AG04450 (cell line): Measurements from ENCODE around the gene APBB2. TPM values are rescaled to one million over a fixed set of nuclear protein-coding genes. Genes with fewer than 3 reads are reported as not detected.
A peak's percentile ranks its signal among the peaks of the same experiment; 100 is the strongest.

ENCODE experiments used
- CTCF ChIA-PET: fragments of 300-600, 350-600 bp; formaldehyde crosslinking; extraction: SDS; loops from one replicate; lab custom pipeline; 2022; ENCODE audit warnings: antibody characterized with exemption, inconsistent platforms; lab: Charles Lee
- POLR2A ChIA-PET: fragments of 350-600 bp; formaldehyde crosslinking; extraction: SDS; loops from one replicate; lab custom pipeline; 2021; ENCODE audit warnings: antibody characterized with exemption, inconsistent platforms; lab: Yijun Ruan, JAX
- DNase-seq: peaks from one replicate; pipeline ENCODE4 v3.0.0-alpha.2; 2011; ENCODE audit warnings: low read depth, low spot score
- H3K27ac ChIP-seq: one replicate; pipeline ENCODE4 v1.5.1; 2012; ENCODE audit warnings: low read depth, low read length, control low read depth
- H3K27me3 ChIP-seq: one replicate; pipeline ENCODE4 v1.6.0; 2012; ENCODE audit warnings: low read length; ENCODE audit not compliant: control insufficient read depth, insufficient read depth
- H3K4me3 ChIP-seq: 2 replicates; pipeline ENCODE4 v1.5.1; 2011; ENCODE audit warnings: mild to moderate bottlenecking, low read depth, low read length, control low read depth
- H3K9me3 ChIP-seq: 2 replicates; pipeline ENCODE4 v1.5.1; 2012; ENCODE audit warnings: low read length; ENCODE audit not compliant: control insufficient read depth, insufficient read depth
- polyA plus RNA-seq: library from polyadenylated mRNA; depleted of rRNA; stranded (reverse); fragments of >200 nt; gene quantifications from 2 replicates; pipeline ENCODE4 v1.2.3, GENCODE V29; 2011
- TF ChIP-seq, protein P1 (sequence below): IDR thresholded peaks from 2 replicates; pipeline ENCODE4 v1.5.1; 2011; ENCODE audit warnings: low read depth, low read length, control low read depth, inconsistent platforms

The APBB2 gene
- polyA plus RNA-seq, 1 experiment = 52.7 TPM

GRCh38 chr4:41120297-41121217 lies 93.8 kb downstream of the APBB2 start:
- TF ChIP-seq, protein P1, sequence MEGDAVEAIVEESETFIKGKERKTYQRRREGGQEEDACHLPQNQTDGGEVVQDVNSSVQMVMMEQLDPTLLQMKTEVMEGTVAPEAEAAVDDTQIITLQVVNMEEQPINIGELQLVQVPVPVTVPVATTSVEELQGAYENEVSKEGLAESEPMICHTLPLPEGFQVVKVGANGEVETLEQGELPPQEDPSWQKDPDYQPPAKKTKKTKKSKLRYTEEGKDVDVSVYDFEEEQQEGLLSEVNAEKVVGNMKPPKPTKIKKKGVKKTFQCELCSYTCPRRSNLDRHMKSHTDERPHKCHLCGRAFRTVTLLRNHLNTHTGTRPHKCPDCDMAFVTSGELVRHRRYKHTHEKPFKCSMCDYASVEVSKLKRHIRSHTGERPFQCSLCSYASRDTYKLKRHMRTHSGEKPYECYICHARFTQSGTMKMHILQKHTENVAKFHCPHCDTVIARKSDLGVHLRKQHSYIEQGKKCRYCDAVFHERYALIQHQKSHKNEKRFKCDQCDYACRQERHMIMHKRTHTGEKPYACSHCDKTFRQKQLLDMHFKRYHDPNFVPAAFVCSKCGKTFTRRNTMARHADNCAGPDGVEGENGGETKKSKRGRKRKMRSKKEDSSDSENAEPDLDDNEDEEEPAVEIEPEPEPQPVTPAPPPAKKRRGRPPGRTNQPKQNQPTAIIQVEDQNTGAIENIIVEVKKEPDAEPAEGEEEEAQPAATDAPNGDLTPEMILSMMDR = no peak
- ChIA-PET POLR2A (interaction anchor here (1.1 to 1.7 kb wide), 2 partner anchors 23 to 57 kb away, joined by 4 to 5 read pairs; no protein-coding TSS in a partner anchor), CTCF (interaction anchor here (1.1 kb wide), 2 partner anchors 94 to 146 kb away, joined by 3 to 5 read pairs; partner anchors contain the start of gene APBB2)

GRCh38 chr4:41119867-41120295 lies 94.5 kb downstream of the APBB2 start:
- TF ChIP-seq, protein P1 = no peak
- DNase-seq = no peak
- Histone ChIP-seq H3K27me3 (no peaks in the 10 kb centered on the region), H3K27ac (no peak overlapping the region), H3K9me3 (no peaks in the 10 kb centered on the region), H3K4me3 (no peak overlapping the region)
- ChIA-PET POLR2A (interaction anchor here (1.1 to 1.7 kb wide), 2 partner anchors 23 to 57 kb away, joined by 4 to 5 read pairs; no protein-coding TSS in a partner anchor), CTCF (interaction anchor here (0.5 to 1.6 kb wide), 4 partner anchors 94 to 384 kb away, joined by 3 to 6 read pairs (median 4); partner anchors contain the start of gene APBB2)

More at GRCh38 chr4:41120297-41121217, 93.8 kb downstream of the APBB2 start:
- no peak for DNase-seq
- Histone ChIP-seq H3K27me3 (no peaks in the 10 kb centered on the region), H3K27ac (no peak overlapping the region), H3K9me3 (no peaks in the 10 kb centered on the region), H3K4me3 (no peak overlapping the region)

DNA sequence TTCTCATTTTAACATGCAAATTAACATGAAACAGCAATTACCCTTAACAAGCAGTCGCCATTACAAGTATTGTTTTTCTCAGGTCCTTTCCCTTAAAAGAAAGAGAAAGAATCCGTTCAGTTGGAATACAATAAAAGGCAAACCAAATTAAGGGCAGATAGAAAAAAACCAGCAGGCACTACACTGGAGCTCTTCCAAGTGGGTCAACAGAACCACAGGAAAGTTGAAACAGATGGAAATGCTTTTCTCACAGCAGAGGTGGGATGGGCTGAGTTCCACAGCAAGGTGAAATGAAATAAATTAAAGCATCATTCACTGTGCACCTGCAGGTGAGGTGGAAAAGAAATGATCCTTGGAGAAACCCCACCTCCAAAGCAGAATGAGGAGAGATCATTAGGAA lies 102.6 kb downstream of the APBB2 start:
- H3K4me3 ChIP-seq = no peak overlapping the region
- no peaks in the 10 kb centered on the region for H3K9me3 ChIP-seq
- TF ChIP-seq, protein P1 = no peak
- CTCF ChIA-PET = interaction anchor here (0.7 kb wide), 1 partner anchor 117 kb away, joined by 3 read pairs; no protein-coding TSS in a partner anchor
- H3K27me3 ChIP-seq = no peaks in the 10 kb centered on the region
- POLR2A ChIA-PET = no interaction called here
- no peak for DNase-seq
- no peak overlapping the region for H3K27ac ChIP-seq

DNA sequence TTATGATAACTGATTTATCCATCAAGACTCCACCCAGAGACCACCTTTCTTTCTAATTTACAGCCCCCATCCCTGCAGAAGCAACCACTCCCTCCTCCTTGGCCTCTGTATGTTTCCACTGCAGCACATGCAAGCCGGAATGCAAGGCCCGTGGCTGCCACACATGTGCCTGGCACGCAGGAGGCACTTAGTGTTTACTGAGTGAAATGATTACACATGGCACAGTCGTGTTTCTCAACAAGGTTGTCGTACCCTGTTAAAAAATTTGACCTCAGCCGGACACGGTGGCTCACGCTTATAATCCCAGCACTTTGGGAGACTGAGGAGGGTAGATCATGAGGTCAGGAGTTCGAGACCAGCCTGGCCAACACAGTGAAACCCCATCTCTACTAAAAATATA lies 104.3 kb downstream of the APBB2 start:
- no peaks in the 10 kb centered on the region for H3K27me3 ChIP-seq
- TF ChIP-seq, protein P1 = no peak
- no peaks in the 10 kb centered on the region for H3K9me3 ChIP-seq
- ChIA-PET CTCF (no interaction called here), POLR2A (no interaction called here)
- DNase-seq = no peak
- no peak overlapping the region for H3K27ac ChIP-seq
- no peak overlapping the region for H3K4me3 ChIP-seq

GRCh38 chr4:41108481-41108880 lies 105.9 kb downstream of the APBB2 start:
- TF ChIP-seq, protein P1 = no peak
- CTCF ChIA-PET = no interaction called here

More at GRCh38 chr4:41108481-41108880, 105.9 kb downstream of the APBB2 start:
- H3K4me3 ChIP-seq = no peak overlapping the region
- no peaks in the 10 kb centered on the region for H3K9me3 ChIP-seq
- H3K27me3 ChIP-seq = no peaks in the 10 kb centered on the region
- POLR2A ChIA-PET = no interaction called here
- H3K27ac ChIP-seq = peak overlapping the region; percentile 4
- no peak for DNase-seq
